Body of pancreas (tissue), 4 donors: Measurements from ENCODE around the gene KLC3. TPM values are rescaled to one million over a fixed set of nuclear protein-coding genes. Genes with fewer than 3 reads are reported as not detected.

Source experiments
- ATAC-seq: fragments of 150-250 bp; one replicate; pipeline ENCODE4 v1.9.1; 2016
- DNase-seq, 4 donors: peaks; one replicate each; pipeline ENCODE4 v3.0.0-alpha.2; 2019
- H3K27ac ChIP-seq, 4 donors: fragments of 200-600 bp; sonication (generic); 1 replicate in 3 of 4; 2 replicates in 1 of 4; pipeline versions ENCODE4 v1.5.1 to v1.6.1; 2016 to 2019; ENCODE audit warnings: mild to moderate bottlenecking in 1 of 4, mixed read lengths in 1 of 4, moderate library complexity in 1 of 4
- H3K27me3 ChIP-seq, 2 donors: fragments of 200-600 bp; sonication (generic); one replicate each; pipeline ENCODE4 v1.6.0; 2016; ENCODE audit warnings: mild to moderate bottlenecking in 1 of 2
- H3K36me3 ChIP-seq, 2 donors: fragments of 200-600 bp; sonication (generic); replicated peaks in 1 of 2; 2 replicates each; pipeline ENCODE4 v1.5.1; 2016; ENCODE audit warnings: low read depth in 2 of 2; ENCODE audit not compliant: insufficient read depth in 1 of 2
- H3K4me1 ChIP-seq: fragments of 200-600 bp; sonication (generic); one replicate; pipeline ENCODE4 v1.6.0; 2016
- H3K4me3 ChIP-seq, 2 donors: fragments of 200-600 bp; sonication (generic); 1 replicate in 1 of 2; 2 replicates in 1 of 2; pipeline ENCODE4 v1.5.1; 2016 to 2019
- H3K9me3 ChIP-seq, 3 donors: fragments of 200-600 bp; sonication (generic); 1 replicate in 2 of 3; 2 replicates in 1 of 3; pipeline ENCODE4 v1.5.1; 2016
- CTCF ChIP-seq, 7 experiments: fragments of 450-650 bp in 4 of 7; fragments of 200-600 bp in 3 of 7; sonication (generic) in 3 of 7; IDR thresholded peaks; one replicate each; pipeline ENCODE4 v1.5.1; 2016 to 2019; ENCODE audit warnings: antibody characterized with exemption in 7 of 7
- POLR2A ChIP-seq, 3 donors: fragments of 450-650 bp; IDR thresholded peaks; one replicate each; pipeline ENCODE4 v1.6.1; 2016; ENCODE audit warnings: antibody characterized with exemption in 3 of 3, mild to moderate bottlenecking in 2 of 3
- WGBS, 2 donors: methylation state at CpG; one replicate each; pipeline ENCODE4 v1.1.5; 2017; 5-methylcytosine and 5-hydroxymethylcytosine counted together
- intact Hi-C: fragments of 100-400 bp; cut with DNase I; formaldehyde crosslinking; loops from one replicate; pipeline ENCODE4 v1.15.1; 2023
- total RNA-seq, 2 donors: library from RNA; depleted of rRNA; stranded (reverse); fragments of >200 nt; gene quantifications; one replicate each; pipeline ENCODE4 v1.1.0, GENCODE V29; 2016

KLC3 gene
- total RNA-seq, 2 donors from 2014 or later: 1.3 to 11.7 TPM

- WGBS, 2 donors: 87 to 88% methylated on average over 5 to 15 of the region's 15 CpGs
- peaks cover 0 to 2% of the 10 kb centered on the region in 2 donors for H3K36me3 ChIP-seq
Measured at GRCh38 chr19:45352062-45352461, 11.5 kb downstream of the KLC3 start.

GRCh38 chr19:45352471-45352870, 11.9 kb downstream of the KLC3 start:
- Histone ChIP-seq H3K4me1 (no peaks in the 10 kb centered on the region), H3K4me3 (no peak overlapping the region), H3K36me3 (peaks cover 0 to 2% of the 10 kb centered on the region in 2 donors), H3K9me3 (no peaks in the 10 kb centered on the region), H3K27ac (no peak overlapping the region), H3K27me3 (no peaks in the 10 kb centered on the region)
- TF ChIP-seq CTCF (IDR thresholded peaks at IDR 0.05) (no peak), POLR2A (IDR thresholded peaks at IDR 0.05) (no peak)
- intact Hi-C loops: no loop called here
- ATAC-seq (no peak), DNase-seq (no peak)
- 87% methylated on average over 12 to 20 of the region's 20 CpGs for WGBS, 2 donors

More at GRCh38 chr19:45352062-45352461, 11.5 kb downstream of the KLC3 start:
- DNase-seq: no peak
- Histone ChIP-seq H3K4me3 (no peak overlapping the region), H3K27me3 (no peaks in the 10 kb centered on the region), H3K9me3 (no peaks in the 10 kb centered on the region), H3K4me1 (no peaks in the 10 kb centered on the region), H3K27ac (no peak overlapping the region)
- intact Hi-C loops: no loop called here
- no peak for TF ChIP-seq CTCF (IDR thresholded peaks at IDR 0.05)
- TF ChIP-seq POLR2A (IDR thresholded peaks at IDR 0.05): no peak
- ATAC-seq: no peak

- H3K4me1 ChIP-seq: no peaks in the 10 kb centered on the region
- peaks cover 0 to 2% of the 10 kb centered on the region in 2 donors for H3K36me3 ChIP-seq
- intact Hi-C loops: no loop called here
- ATAC-seq: no peak
- no peak for DNase-seq
- TF ChIP-seq POLR2A (IDR thresholded peaks at IDR 0.05) (no peak), CTCF (IDR thresholded peaks at IDR 0.05) (no peak)
- H3K27ac ChIP-seq: no peak overlapping the region
- no peak overlapping the region for H3K4me3 ChIP-seq
- H3K9me3 ChIP-seq: no peaks in the 10 kb centered on the region
- H3K27me3 ChIP-seq: no peaks in the 10 kb centered on the region
- WGBS, 2 donors: 91 to 92% methylated on average over 5 to 15 of the region's 20 CpGs
Measured at GRCh38 chr19:45352914-45353796, 12.6 kb downstream of the KLC3 start.

DNA sequence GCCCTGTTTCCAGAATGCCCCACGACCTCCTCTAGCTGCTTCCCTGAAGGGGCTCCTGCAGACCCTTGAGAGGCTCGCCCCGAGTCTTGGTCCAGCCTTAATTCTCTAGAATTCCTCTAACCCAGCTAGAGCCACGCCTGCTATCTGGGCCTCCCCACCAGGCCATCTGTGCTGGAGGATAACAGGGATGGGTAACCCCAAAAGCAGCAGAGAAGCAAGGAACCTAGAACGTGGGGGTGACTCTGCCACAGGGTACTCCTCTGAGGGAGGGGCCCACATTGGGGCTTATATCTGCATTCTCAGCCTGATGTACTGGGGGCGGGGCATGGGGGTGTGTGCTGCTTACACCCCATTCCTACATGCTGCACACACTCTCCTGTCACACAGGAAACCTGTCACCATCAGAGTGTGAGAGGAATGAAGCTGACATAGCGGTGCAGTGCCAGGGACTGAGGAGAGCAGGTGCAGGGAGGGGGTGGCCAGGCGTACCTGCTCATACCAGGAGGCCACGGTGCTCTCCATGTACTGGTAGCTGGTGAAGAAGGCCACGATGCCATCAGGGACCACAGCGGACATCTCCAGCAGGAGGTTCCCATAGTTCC, 13.8 kb downstream of the KLC3 start:
- H3K4me1 ChIP-seq: no peaks in the 10 kb centered on the region
- no peak for TF ChIP-seq CTCF (IDR thresholded peaks at IDR 0.05)
- no peak for TF ChIP-seq POLR2A (IDR thresholded peaks at IDR 0.05)
- H3K36me3 ChIP-seq: peaks cover 0 to 2% of the 10 kb centered on the region in 2 donors
- no peak overlapping the region for H3K27ac ChIP-seq
- WGBS, 2 donors: 84 to 90% methylated on average over 5 to 11 of the region's 11 CpGs
- intact Hi-C loops: no loop called here
- no peak overlapping the region for H3K4me3 ChIP-seq
- no peaks in the 10 kb centered on the region for H3K27me3 ChIP-seq
- ATAC-seq (no peak), DNase-seq (no peak)
- H3K9me3 ChIP-seq: no peaks in the 10 kb centered on the region
